ENCODE data around the gene HOOK2. TPM values are rescaled to one million over a fixed set of nuclear protein-coding genes. Genes with fewer than 3 reads are reported as not detected.

Gene HOOK2
- total and polyA plus RNA-seq, 2 of the 13 experiments (the other 11 are each of a cell fraction or from before 2014, with no cell fraction given) = 9.2 to 12.9 TPM

DNA sequence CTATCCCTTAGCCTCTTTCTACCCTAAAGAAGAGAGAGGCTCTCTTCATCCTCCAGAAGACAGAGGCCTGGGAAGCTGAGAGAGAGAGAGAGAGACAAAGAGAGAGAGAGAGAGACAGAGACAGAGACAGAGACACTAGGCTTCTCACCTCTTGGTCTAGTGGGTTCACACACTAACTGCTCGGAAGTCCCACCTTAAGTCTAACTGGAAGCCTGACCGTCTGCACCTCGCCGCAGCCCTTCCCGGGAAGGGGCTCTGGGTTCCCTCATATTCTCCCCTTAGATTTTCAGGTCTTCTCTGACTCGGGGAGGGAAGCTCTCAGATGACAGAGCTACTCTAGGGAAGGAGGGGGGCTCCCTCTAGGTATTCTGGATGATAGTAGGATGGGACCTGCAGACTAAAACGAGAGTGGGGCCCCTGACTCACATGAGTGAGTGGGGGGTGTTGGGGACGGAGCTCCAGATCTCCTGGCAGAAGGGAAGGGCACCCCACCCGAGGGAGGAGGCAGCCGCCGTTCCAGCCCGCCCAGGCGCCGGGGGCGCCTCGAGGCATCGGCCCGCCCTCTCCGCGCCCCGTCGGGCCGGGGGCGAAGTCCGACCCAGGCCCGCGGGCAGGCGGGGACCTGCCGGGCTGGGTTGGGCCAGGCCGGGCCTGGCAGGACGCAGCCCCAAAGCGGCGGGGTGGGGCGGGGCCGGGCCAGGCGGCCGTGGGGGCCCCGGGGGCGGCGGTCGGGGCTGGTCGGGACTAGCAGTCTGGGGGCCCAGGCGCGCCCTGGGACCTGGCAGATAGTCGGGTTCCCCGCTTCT lies 13.9 kb upstream of the HOOK2 start (continued):
- TF ChIP-seq, protein P1, sequence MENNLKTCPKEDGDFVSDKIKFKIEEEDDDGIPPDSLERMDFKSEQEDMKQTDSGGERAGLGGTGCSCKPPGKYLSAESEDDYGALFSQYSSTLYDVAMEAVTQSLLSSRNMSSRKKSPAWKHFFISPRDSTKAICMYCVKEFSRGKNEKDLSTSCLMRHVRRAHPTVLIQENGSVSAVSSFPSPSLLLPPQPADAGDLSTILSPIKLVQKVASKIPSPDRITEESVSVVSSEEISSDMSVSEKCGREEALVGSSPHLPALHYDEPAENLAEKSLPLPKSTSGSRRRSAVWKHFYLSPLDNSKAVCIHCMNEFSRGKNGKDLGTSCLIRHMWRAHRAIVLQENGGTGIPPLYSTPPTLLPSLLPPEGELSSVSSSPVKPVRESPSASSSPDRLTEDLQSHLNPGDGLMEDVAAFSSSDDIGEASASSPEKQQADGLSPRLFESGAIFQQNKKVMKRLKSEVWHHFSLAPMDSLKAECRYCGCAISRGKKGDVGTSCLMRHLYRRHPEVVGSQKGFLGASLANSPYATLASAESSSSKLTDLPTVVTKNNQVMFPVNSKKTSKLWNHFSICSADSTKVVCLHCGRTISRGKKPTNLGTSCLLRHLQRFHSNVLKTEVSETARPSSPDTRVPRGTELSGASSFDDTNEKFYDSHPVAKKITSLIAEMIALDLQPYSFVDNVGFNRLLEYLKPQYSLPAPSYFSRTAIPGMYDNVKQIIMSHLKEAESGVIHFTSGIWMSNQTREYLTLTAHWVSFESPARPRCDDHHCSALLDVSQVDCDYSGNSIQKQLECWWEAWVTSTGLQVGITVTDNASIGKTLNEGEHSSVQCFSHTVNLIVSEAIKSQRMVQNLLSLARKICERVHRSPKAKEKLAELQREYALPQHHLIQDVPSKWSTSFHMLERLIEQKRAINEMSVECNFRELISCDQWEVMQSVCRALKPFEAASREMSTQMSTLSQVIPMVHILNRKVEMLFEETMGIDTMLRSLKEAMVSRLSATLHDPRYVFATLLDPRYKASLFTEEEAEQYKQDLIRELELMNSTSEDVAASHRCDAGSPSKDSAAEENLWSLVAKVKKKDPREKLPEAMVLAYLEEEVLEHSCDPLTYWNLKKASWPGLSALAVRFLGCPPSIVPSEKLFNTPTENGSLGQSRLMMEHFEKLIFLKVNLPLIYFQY (CRISPR knock-in tag; IDR thresholded peaks at IDR 0.05; ENCODE audit: borderline replicate concordance) = peak; percentile 85; the same call in 1 of the 2 replicates
- TF ChIP-seq, protein P2, sequence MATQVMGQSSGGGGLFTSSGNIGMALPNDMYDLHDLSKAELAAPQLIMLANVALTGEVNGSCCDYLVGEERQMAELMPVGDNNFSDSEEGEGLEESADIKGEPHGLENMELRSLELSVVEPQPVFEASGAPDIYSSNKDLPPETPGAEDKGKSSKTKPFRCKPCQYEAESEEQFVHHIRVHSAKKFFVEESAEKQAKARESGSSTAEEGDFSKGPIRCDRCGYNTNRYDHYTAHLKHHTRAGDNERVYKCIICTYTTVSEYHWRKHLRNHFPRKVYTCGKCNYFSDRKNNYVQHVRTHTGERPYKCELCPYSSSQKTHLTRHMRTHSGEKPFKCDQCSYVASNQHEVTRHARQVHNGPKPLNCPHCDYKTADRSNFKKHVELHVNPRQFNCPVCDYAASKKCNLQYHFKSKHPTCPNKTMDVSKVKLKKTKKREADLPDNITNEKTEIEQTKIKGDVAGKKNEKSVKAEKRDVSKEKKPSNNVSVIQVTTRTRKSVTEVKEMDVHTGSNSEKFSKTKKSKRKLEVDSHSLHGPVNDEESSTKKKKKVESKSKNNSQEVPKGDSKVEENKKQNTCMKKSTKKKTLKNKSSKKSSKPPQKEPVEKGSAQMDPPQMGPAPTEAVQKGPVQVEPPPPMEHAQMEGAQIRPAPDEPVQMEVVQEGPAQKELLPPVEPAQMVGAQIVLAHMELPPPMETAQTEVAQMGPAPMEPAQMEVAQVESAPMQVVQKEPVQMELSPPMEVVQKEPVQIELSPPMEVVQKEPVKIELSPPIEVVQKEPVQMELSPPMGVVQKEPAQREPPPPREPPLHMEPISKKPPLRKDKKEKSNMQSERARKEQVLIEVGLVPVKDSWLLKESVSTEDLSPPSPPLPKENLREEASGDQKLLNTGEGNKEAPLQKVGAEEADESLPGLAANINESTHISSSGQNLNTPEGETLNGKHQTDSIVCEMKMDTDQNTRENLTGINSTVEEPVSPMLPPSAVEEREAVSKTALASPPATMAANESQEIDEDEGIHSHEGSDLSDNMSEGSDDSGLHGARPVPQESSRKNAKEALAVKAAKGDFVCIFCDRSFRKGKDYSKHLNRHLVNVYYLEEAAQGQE (IDR thresholded peaks at IDR 0.05; ENCODE audit: borderline replicate concordance in 1 of 2, low read depth in 1 of 2, low read length in 2 of 2) = no peak
- TF ChIP-seq KDM6A (CRISPR knock-in tag; IDR thresholded peaks at IDR 0.05; ENCODE audit: low read depth) (no peak), ZNF777 (CRISPR knock-in tag; IDR thresholded peaks at IDR 0.05) (peak; percentile 93), SP4 (CRISPR knock-in tag; IDR thresholded peaks at IDR 0.05) (0 out of 2 replicates have a peak, but pooled peaks have one; percentile 0), ZNF564 (CRISPR knock-in tag; IDR thresholded peaks at IDR 0.05) (no peak), KAT8 (CRISPR knock-in tag; IDR thresholded peaks at IDR 0.05) (no peak), CBX5 (CRISPR knock-in tag; IDR thresholded peaks at IDR 0.05; ENCODE audit: borderline replicate concordance) (no peak), KDM1A (CRISPR knock-in tag; IDR thresholded peaks at IDR 0.05) (peak; percentile 86; the same call in 1 of the 2 replicates), RCOR2 (CRISPR knock-in tag; IDR thresholded peaks at IDR 0.05) (0 out of 2 replicates have a peak, but pooled peaks have one; percentile 44), ZNF484 (CRISPR knock-in tag; IDR thresholded peaks at IDR 0.05; ENCODE audit: borderline replicate concordance, low read depth) (no peak), HNF4G (IDR thresholded peaks at IDR 0.05; ENCODE audit: borderline replicate concordance, low read depth, low read length) (peak; percentile 80), HNF4G (CRISPR knock-in tag; IDR thresholded peaks at IDR 0.05; ENCODE audit: borderline replicate concordance, low read depth) (no peak; the same call in 1 of the 2 replicates)
- TF ChIP-seq, protein P3, sequence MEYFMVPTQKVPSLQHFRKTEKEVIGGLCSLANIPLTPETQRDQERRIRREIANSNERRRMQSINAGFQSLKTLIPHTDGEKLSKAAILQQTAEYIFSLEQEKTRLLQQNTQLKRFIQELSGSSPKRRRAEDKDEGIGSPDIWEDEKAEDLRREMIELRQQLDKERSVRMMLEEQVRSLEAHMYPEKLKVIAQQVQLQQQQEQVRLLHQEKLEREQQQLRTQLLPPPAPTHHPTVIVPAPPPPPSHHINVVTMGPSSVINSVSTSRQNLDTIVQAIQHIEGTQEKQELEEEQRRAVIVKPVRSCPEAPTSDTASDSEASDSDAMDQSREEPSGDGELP (IDR thresholded peaks at IDR 0.05; ENCODE audit: borderline replicate concordance, low read depth) = 0 out of 2 replicates have a peak, but pooled peaks have one; percentile 3
- TF ChIP-seq, protein P4, sequence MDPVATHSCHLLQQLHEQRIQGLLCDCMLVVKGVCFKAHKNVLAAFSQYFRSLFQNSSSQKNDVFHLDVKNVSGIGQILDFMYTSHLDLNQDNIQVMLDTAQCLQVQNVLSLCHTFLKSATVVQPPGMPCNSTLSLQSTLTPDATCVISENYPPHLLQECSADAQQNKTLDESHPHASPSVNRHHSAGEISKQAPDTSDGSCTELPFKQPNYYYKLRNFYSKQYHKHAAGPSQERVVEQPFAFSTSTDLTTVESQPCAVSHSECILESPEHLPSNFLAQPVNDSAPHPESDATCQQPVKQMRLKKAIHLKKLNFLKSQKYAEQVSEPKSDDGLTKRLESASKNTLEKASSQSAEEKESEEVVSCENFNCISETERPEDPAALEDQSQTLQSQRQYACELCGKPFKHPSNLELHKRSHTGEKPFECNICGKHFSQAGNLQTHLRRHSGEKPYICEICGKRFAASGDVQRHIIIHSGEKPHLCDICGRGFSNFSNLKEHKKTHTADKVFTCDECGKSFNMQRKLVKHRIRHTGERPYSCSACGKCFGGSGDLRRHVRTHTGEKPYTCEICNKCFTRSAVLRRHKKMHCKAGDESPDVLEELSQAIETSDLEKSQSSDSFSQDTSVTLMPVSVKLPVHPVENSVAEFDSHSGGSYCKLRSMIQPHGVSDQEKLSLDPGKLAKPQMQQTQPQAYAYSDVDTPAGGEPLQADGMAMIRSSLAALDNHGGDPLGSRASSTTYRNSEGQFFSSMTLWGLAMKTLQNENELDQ (CRISPR knock-in tag; IDR thresholded peaks at IDR 0.05; ENCODE audit: borderline replicate concordance) = no peak

Data from HepG2 (cell line).